Measurements from ENCODE around the gene UTP20.

- no peak for TF ChIP-seq EZH2 (IDR thresholded peaks at IDR 0.05)
- no peak for TF ChIP-seq POLR2AphosphoS5 (IDR thresholded peaks at IDR 0.05; ENCODE audit: borderline replicate concordance, low read depth, low read length)
These were observed 99.2 kb downstream of the UTP20 start for GRCh38 chr12:101379149-101379548.

Data from SK-N-MC (cell line).